ENCODE measurements around the gene FOXJ1. TPM values are rescaled to one million over a fixed set of nuclear protein-coding genes. Genes with fewer than 3 reads are reported as not detected.

The FOXJ1 gene
- total RNA-seq, 6 experiments from 2014 or later: not detected

DNA sequence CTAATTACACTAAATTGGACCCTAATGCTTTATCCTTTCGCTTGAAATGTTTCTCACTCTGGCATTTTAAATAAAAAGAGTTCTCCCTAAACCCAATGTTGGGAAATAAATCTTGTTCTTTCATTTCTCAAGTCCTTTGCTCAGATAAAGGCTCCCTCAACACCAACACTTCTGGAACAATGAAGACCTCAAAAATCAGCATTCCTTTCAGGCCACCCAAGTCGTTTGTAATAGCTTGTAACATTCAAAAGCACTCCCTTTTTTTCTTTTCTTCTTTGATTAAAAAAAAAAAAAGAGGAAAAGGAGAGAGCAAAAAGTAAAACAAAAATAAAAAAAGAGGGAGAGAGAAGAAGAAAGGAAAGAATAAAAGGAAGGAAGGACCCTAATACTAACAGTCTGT lies 23.3 kb upstream of the FOXJ1 start:
- H3K9me3 Mint-ChIP-seq: no peaks in the 10 kb centered on the region

DNA sequence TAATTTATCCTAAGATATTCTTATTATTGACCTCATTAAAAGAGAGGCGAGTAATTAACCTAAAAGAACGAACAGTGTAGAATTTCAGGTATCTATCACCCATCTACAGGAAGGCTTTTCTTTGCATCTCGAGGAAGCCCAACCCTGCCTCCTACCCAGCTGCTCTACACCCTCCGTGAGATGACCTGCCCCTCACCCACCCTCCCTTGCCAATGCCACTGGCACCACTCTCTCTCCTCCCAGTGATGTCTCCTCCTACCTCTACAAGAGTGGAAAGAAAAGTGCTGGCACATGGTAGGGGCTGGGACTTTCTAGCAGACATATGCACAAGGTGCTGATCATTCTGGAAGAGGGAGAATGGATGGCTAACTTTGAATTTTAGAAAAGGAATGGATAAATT lies 22.9 kb upstream of the FOXJ1 start:
- no peak overlapping the region for H3K4me3 Mint-ChIP-seq
- H3K4me1 Mint-ChIP-seq (ENCODE audit: low read depth): peaks cover 6% of the 10 kb centered on the region; the same call in 1 of the 2 replicates
- no peak for TF ChIP-seq CTCF (IDR thresholded peaks at IDR 0.05)
- H3K27ac Mint-ChIP-seq: no peak overlapping the region
- peaks cover 38% of the 10 kb centered on the region for H3K27me3 Mint-ChIP-seq (ENCODE audit: insufficient read depth)
- H3K9me3 Mint-ChIP-seq: no peaks in the 10 kb centered on the region
- DNase-seq: no peak
- H3K36me3 Mint-ChIP-seq (ENCODE audit: low read depth): no peaks in the 10 kb centered on the region

More for the DNA sequence above, 23.3 kb upstream of the FOXJ1 start:
- TF ChIP-seq CTCF (IDR thresholded peaks at IDR 0.05): no peak
- H3K27me3 Mint-ChIP-seq (ENCODE audit: insufficient read depth): peaks cover 37% of the 10 kb centered on the region
- no peak overlapping the region for H3K4me3 Mint-ChIP-seq
- DNase-seq: no peak
- H3K36me3 Mint-ChIP-seq (ENCODE audit: low read depth): no peaks in the 10 kb centered on the region
- H3K27ac Mint-ChIP-seq: no peak overlapping the region
- H3K4me1 Mint-ChIP-seq (ENCODE audit: low read depth): peaks cover 6% of the 10 kb centered on the region; the same call in 1 of the 2 replicates

GRCh38 chr17:76161619-76162266 lies 20.7 kb upstream of the FOXJ1 start:
- TF ChIP-seq CTCF (IDR thresholded peaks at IDR 0.05): no peak
- Mint-ChIP-seq H3K4me1 (ENCODE audit: low read depth) (peaks cover 6% of the 10 kb centered on the region; the same call in 1 of the 2 replicates), H3K27ac (no peak overlapping the region), H3K4me3 (no peak overlapping the region), H3K36me3 (ENCODE audit: low read depth) (no peaks in the 10 kb centered on the region), H3K27me3 (ENCODE audit: insufficient read depth) (peaks cover 50% of the 10 kb centered on the region), H3K9me3 (no peaks in the 10 kb centered on the region)
- DNase-seq: no peak

DNA sequence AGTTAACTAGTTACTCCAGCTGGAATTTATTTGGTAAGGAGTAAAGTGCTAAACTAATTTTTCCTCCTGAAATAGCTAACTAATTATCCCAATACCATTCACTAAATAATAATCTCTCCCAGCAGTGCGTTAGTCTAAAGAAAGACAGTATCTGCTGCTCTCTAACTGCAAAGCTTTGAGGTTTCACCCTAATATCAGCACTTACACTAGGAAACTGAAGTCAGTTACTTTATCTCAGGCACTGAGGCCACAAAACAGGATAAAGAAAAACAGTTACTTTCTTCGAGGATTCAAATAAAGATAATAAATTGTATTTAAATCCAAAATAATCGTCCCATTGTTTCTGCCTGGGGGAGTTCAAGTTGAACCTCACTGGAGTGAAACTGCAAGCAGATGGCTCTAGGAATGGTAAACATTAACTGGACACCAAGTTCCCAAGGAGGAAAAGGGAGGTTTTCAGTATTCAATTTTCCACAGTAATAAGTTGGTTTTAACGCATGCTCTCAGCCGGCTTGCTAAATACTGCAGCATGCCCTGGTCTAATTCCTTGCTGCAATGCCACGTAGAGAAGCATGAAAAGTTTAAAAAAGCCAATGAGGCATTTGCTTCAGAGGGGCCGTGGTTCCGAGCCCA lies 20.0 kb upstream of the FOXJ1 start:
- no peak for TF ChIP-seq CTCF (IDR thresholded peaks at IDR 0.05)
- peaks cover under 1% of the 10 kb centered on the region; the same call in 1 of the 2 replicates for H3K4me1 Mint-ChIP-seq (ENCODE audit: low read depth)
- DNase-seq: no peak
- H3K4me3 Mint-ChIP-seq: no peak overlapping the region
- no peaks in the 10 kb centered on the region for H3K9me3 Mint-ChIP-seq
- no peaks in the 10 kb centered on the region for H3K36me3 Mint-ChIP-seq (ENCODE audit: low read depth)
- peaks cover 53% of the 10 kb centered on the region for H3K27me3 Mint-ChIP-seq (ENCODE audit: insufficient read depth)
- no peak overlapping the region for H3K27ac Mint-ChIP-seq

DNA sequence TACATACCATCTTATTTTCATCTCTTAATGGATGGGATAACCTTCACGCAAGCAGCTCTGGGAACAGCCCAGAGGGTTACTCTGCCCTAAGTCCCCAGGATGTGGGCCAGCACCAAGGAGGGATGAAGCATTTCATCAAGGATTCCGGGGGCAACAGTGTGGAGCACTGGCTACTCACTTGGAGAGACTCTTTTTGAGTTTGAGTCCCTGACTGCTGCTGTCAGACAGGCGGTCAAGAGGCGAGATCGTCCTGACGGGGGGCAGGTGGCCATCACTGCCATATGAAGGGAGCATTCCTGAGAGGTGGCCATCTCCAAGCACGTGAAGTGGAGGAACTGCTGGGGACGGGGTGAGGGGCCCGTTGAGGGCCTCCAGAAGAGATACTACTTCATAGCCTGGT lies 18.1 kb upstream of the FOXJ1 start:
- Mint-ChIP-seq H3K9me3 (no peaks in the 10 kb centered on the region), H3K27me3 (ENCODE audit: insufficient read depth) (peaks cover 58% of the 10 kb centered on the region), H3K27ac (no peak overlapping the region), H3K36me3 (ENCODE audit: low read depth) (no peaks in the 10 kb centered on the region), H3K4me3 (no peak overlapping the region), H3K4me1 (ENCODE audit: low read depth) (no peaks in the 10 kb centered on the region)
- no peak for DNase-seq
- no peak for TF ChIP-seq CTCF (IDR thresholded peaks at IDR 0.05)

Measured in HFFc6 (cell line).